Activated T-cell treated with anti-CD3 and anti-CD28 coated beads, Interleukin-2, amount 50 U/mL, for 48 hours (primary cell): Measurements from ENCODE around the gene CCDC174.
"Not testable (repeated sequence)": the region's sequence is repeated elsewhere in the genome, so short reads cannot be mapped to it uniquely, and the experiment has no call there.

Experiments
- DNase-seq, 2 experiments: peaks; one replicate each; pipeline ENCODE4 v3.0.0-alpha.2; 2020

CCDC174 gene

DNA sequence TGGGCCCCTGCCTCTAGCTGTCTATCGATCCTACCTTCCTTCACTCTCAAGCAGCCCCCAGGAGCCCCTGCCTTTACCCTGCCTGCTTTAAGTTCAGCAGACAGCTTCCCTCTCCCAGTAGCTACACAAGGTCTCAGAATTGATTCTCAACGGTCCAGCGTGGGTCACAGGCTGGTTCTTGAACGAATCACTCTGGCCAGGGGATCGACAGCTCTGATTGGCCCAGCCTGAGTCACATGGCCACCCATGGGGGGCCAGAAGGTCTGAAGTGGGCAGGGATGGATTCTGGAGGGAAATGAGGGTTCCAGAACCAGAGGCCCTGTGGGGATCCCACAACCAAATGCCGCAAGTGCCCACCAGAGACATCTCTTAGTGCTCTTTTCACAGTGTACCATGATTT lies 23.7 kb upstream of the CCDC174 start:
- DNase-seq, result no peak

DNA sequence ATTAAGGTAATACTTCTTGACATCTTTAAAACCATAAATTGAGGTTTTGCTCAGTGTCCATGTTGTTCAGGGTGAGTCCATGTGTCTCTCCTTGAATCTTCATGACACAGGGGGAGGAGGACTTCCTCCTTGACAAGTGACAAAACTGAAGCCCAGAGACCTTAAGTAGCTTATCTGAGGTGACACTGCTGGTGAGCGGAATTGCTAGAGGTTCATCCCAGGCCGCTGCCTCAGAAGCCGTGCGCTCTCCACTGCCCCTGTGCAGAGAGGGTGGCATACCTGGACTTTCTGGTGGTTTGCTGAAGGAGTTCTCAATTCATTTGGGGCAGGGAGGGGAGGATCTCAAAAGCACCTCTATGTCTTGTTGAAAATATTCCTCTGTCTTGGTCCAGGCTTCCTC lies 23.2 kb upstream of the CCDC174 start:
- DNase-seq, result no peak

DNA sequence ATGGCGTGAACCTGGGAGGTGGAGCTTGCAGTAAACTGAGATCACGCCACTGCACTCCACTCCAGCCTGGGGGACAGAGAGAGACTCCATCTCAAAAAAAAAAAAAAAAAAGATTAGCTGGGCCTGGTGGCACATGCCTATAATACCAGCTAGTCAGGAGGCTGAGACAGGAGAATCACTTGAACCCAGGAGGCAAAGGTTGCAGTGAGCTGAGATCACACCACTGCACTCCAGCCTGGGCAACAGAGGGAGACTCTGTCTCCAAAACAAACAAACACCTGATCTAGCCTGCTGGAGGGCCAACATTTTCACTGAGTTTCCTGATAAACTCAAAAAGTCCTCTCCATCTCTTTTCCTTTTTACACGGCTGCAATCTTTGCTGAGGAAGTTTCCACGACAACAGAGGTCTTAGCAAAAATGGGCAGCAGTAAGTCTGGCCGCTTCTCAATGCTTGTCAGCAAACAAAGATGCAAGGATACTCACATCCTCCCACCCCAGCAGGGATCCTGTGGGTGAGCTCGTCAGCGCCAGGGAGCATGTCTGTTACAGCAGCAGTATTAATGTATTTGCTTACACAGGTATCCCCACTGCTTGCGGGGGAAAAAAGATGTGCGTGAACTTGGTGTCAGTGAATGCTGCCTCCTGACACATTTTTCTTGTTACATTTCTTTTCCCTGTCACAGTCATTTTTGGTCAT lies 21.0 kb upstream of the CCDC174 start:
- no peak for DNase-seq

DNA sequence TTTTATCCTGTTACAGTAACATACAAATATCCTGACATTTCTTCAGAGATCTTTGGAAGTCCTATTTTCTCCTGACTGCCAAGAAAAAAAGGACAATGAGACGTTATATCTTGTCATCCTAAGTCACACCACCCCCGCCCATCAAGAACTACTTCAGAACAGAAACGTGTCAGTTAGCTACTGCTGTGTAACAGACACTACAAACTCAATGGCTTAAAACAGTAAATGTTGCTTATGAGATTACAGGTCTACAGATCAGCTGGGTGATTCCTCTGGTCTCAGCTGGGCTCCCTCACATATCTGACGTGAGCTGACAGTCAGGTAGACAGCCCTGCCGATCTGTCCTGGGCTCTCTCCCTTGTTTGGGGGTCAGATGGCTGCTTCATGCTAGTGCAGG lies 20.5 kb upstream of the CCDC174 start:
- no peak for DNase-seq

DNA sequence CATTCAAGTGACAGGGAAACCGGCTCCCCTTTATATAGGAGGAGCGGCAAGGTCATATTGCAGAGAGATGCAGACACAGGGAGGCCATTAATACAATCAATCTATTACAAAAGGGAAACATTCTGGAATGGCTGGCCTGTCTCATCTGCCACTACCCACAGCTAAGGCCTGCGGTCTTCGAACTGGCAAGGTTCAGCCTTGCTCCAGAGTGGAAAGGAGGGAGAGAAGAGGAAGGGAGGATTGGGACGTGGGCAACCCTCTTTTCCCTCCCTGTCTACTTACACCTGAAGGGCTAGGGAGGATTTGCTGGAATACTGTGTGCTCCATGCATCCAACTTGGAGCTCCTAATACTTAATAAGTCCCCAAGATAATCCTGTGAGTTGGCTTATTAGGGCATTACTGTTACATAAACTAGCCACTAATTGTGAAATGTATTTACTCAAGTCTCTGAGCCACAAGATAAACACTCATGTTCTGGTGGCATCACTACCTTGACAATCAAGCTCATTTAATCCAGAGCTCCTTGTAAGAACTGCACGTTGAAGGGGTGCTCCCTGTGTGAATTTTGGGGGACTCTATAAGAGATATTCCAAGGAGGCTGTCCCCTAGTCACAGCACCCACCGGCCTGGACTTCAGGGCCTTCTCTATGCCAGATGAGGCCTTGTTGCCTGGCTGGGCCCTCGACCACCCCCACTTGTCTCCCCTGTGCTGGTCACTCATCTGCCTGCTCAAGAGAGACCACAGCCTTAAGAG lies 19.7 kb upstream of the CCDC174 start:
- DNase-seq, result no peak

DNA sequence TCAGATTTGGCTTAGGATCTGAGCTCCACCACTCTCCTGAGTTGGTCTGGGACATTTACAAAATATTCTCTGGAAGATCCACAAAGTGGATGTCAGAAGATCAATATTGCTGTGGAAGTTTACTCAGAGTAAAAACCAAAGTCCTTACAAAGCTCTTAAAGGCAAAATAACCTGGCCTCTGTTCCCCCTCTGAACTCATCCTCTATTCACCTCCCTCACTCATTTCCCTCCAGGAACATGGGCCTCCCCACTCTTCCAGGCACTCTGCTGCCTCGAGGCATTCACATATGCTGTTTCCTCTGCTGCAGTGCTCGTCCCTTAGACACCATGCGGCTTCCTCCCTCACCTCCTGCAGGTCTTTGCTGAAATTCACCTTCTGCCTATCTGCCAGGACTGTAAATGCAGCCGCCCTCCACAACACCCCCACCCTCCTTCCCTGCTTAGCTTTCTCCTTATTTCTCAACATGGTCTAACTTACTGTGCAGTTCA lies 19.1 kb upstream of the CCDC174 start:
- DNase-seq, result no peak

DNA sequence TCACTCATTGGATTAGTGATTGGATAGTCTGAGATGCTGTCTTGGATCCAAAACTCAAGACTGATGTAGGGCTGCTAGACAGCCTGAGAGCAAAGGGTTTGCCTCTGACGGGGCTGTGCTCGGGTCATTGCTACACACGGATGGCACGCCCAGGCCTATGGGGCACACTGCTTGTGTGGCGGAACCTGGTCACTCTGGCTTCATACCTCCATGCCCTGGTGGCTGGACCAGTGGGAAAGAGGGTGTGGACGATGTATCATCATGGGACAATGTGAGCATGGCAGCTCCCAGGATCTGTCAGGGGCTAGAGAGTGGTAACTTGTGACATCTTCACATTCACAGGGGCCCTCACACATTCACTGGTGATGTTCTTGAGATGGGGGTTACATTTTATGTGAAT lies 18.1 kb upstream of the CCDC174 start:
- no peak for DNase-seq

DNA sequence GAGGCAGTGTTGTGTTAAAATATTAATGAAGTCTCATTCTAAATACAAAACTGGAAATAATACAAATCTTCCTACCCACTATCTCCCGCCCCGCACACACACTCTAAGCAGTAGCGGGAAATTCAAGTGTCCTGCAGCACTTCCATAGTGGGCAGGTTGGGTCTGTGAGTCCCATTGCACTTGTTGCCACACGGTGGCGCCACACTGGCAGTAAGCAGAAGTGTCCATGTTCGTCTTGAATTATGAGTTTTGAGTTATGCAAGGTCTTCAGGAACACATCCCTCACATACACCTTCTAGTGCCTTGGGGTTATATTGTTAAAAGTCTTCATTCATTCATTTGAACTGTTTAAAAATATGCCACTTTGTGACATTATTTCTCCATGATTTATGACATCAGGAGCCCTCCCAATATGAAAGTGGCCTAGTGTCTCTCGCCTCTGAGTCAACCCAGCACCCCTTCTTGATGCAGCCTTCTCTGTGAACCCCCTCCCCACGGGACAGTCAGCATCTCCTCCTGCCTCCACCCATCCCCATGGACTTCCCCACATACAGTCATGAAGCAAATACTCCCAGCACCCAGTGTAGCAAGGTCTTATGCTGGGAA lies 17.6 kb upstream of the CCDC174 start:
- DNase-seq, result peak; percentile 45 to 66

DNA sequence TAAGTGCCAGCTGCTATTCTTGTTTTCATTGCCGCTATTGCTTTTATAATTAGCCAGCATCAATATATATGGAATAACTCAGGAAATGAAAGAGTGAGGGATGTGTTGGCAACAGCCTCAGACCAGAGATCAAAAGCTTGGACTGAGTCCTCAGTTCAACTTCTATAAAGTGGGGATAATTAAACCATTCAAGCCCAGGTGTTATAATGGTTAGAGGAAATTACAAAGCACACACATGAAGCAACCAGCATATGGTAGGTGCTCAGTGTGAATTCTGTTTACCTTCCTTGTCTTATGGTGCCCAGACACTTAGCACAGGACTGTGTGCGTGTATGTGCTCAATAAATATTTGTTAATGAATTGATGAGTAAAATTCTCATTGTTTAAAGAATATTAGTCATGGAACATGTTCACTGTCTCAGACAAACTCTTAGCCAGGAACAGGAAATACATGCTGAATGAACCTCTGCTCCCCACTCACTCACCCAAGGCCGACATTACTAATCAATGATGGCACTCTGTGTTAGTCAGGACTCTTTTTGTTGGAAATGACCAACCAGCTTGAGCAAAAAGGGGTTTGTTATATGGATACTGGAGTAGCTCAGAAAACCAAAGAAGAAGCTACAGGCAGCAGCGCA lies 16.7 kb upstream of the CCDC174 start:
- DNase-seq, result no peak

DNA sequence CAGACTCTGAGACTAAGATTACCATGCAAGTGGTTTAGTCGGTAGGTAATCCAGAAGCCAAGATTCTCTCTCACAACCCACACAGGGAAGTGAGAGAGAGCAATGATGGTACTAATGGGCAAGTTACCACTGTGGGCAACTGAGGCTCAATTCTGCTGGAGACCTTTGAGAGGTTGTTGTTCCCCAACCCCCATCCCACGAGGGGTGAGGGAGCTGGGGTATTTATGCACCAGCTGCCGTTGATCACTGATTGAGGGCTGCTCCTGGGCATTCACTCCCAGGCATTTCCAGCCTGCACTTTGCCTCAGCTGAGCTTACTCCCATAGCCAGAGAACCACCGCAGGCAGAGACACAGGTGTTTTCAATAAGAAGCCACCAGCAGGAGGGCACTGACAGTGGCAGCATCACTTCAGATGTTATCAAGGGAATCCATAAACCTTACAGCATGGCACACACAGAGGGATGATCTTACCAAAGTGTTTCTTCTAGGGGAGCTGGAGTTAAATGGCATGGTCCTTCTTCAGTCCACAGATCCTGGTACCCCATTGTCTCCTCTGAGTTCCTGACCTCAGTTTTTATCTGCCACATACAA lies 15.0 kb upstream of the CCDC174 start:
- DNase-seq, result no peak

DNA sequence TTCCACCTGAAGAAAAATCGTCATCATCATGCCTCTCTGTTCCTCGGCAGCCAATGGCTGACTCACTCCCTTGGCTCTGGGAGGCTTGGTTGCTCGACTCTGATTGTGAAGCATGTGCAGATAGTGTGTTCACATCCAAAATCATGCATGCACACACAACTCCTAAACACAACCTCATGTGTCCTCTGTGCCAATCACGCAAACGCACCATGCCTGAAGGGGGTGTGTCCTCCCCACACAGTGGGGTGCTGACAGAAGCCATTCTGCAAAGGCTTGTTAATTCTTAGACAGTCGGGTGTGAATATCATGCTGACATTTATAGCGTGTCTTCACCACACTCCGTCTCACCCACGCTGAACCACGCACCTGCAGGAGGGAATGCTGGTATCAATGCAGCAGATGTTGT lies 11.4 kb upstream of the CCDC174 start:
- no peak for DNase-seq

DNA sequence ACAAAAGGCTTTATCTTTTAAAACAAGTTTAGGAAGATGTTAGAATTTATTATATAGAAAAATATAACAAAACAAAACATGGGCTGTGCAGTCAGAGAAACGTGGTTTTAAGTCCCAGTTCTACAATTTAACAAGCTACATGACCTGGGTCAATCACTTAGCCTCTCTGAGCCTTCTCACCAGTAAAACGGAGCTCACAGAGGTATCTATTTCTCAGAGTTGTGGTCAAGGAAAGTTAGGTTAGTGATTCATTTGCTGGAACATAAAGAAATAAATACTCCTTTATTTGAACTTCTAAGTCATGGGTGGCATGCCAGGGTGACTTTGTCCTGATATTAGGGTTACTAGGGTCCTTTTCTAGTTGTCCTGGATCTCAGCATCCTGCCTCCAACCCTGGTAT lies 10.8 kb upstream of the CCDC174 start:
- DNase-seq, result no peak

DNA sequence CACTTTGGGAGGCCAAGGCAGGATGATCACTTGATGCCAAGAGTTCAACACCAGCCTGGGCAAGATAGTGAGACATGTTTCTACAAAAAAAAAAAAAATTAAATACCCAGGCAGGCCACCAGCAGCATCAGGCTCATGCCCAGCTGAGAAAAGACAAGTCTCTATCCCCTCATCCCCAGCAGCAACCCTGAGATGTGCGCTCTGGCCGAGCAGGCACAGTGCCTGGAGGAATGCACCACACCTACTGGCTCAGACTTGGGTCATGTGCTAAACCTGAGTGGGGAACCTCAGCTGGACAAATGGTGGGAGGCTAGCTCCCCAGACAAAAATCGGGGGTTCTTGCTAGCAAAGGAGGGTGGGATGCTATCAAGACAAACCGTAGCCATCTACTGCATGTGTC lies 10.2 kb upstream of the CCDC174 start:
- DNase-seq, result no peak

DNA sequence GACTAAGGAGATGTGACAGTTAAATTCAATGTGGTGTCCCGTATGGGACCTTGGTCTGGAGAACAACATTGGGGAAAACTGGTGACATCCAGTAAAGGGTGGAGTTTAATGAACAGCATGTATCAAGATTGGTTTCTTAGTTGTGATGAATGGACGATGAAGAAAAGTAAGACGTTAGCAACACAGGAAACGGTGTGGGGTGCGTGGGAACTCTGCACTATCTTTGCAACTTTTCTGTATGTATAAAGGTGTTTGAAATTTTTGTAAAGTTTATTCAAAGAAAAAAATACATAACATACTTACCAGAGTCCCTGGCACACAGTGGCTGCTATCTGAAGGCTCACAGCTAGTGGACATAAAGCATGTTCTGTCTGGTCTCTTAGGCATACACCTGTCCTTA lies 6.1 kb upstream of the CCDC174 start:
- DNase-seq, result no peak

DNA sequence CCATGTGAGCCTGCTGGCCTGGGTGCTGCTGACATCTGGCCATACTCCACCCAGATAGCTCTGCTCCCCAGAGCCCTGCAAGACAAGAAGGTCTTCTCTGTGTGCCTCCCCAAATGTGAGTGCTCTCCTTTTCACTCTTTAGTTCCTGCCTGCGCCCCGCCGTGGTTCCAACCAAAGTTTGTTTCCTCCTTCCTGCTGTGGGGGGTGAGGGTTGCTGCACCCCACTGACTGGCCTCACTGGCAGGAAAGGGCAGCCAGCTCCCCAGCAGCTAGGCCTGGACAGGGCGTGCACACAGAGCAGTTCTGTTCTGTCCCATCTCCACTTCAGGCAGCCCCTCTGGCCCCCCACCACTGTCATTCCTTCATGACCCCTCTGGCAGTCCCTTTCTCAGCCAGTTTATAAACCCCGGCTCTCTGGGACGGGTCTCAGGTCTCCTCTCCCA lies 5.4 kb upstream of the CCDC174 start:
- DNase-seq, result no peak

DNA sequence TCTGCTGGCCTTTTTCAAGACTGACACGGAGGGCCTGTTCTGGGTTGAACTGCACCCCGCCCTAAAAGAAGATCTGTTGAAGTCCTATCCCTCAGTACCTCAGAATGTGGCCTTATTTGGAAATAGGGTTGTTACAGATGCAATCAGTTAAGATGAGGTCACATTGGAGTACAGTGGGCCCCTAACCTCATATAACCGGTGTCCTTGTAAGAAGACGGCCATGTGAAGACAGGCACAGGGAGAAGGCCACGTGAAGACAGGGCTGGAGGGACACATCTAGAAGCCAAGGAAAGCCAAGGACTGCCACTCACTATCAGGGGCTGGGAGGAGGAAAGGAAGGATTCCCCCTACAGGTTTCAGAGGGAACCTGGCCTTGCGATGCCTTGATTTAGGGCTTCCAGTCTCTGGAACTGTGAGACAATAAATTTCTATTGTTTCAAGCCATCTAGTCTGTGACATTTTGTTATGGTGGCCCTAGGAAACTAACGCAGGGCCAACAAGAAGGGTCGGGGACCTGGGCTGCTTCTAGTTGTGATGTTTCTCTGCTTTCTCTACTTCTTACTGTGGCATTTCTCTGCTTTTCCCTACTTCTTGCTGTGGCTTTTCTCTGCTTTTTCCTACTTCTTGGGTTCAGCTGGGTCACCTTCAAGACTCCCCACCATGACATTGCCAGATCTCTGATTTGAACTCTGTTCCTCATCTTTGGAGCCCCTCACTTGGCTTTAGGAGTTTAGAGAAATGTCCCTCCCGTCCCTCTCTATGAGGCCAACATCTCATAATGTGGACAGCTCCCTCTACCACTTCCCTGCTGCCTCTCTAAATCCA lies 4.8 kb upstream of the CCDC174 start:
- no peak for DNase-seq

DNA sequence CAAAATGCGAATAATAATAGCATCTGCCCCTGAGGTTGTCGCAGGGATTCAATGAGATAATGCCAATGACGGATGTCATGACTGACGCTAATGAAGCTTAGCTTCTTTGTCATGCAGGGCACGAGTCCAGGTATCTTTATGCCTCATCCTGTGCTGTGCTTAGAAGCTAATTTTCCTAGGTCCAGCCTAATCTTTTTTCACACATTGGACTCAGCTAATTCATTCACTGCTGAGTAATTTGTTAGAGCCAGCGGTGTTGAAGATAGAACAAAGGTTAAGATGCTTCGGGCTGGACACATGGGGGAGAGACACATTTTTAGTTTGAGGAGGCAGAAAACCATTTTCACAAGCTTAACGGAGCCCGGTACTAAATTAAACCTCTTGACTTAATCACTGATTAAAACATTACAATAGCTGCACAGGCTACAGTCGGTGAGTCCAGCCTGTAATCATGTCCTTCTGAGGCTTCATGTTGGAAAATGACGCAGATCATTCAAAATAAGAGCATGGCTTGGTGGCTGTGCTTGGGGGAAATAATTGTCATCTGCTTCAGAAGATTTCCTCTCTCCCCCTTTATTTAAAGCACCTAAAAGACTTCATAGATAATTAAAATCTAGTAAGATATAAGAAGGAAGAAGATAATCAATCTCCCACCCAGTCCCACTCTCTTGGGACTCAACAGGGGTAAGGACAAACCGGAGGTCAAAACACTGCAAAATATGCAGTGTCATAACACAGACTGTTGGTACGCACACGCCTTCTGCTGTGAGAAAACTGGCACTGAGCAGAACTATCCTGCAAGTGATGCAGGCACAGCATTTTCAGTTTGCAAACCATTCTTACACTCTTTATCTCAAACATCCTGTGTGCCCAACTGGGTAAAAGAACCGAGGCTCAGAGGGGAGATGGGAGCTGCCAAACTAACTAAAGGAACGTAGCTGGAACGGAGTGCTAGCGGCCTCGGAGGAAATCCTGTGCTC lies 3.3 kb upstream of the CCDC174 start:
- DNase-seq, result no peak

DNA sequence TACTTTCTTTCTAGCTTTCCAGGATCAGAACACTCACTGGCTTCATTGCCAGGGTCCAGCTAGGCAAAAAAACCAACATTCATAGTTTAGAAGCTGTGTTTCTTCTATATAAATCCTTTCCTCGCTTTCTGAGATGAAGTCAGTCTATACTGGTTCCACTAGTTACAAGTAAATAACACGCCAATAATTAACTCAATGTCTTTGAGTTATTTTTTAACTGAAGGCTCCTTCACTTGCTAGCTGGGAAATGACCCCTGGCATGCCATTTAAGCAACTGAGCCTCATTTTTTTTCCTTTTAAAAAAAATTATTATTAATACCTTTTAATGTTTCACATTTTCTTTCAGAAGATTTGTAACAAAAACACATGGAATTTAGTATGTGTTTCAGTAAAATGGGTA lies 2.1 kb upstream of the CCDC174 start:
- DNase-seq, result no peak

DNA sequence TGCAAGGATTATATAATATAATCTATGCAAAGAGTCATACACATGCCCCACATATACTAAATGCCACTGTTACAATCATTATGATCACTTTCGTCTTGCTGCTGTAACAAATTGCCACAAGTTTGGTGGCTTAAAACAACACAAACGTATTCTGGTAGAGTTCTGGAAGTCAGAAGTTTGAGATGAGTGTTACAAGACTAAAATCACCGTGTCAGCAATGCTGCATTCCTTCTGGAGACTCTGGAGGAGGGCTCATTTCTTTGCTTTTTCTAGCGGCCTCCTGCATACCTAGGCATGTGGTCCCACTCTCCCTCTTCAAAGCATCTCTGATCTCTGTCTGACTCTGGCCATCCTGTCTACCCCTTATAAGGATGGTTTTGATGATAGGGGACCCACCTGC lies 1.4 kb upstream of the CCDC174 start:
- DNase-seq, result no peak

DNA sequence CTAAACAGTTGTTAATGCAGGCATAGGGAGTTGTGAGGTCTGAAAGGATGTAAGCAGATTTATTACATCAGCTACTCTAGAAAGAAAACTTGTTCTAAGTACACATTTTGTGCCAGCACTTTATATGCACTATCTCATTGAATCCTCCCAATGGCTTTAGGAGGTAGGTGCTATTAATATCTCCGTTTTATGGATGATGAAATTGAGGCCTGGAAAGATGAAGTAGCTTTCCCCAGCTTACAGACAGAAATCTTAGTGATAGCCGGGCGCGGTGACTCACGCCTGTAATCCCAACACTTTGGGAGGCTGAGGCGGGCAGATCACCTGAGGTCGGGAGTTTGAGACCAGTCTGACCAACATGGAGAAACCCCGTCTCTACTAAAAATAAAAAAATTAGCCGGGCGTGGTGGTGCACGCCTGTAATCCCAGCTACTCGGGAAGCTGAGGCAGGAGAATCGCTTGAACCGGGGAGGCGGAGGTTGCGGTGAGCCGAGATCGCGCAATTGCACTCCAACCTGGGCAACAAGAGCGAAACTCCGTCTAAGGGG lies 872 bp downstream of the CCDC174 start:
- DNase-seq, result not testable (repeated sequence)

DNA sequence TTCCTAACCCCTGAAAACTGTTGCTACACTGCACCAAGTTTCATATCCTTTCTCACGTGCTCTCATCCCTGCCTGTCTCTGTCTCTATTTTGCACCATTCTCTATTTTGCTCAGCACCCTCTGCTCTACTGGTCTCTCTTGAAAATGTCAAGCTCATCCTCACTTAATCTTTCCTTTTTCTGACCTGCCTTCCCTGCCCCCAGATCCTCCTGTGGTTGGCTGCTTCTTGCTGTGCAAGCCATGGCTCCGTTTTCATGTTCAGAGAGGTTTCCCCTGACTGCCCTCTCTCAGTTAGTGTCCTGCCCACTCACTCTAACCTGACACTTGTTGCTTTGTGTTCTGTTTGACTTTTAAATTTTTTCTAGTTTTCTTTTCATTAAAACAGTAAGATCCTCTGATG lies 6.0 kb downstream of the CCDC174 start:
- no peak for DNase-seq
